Peyer's patch (tissue), 4 donors: ENCODE data around the gene CDHR1. TPM values are rescaled to one million over a fixed set of nuclear protein-coding genes. Genes with fewer than 3 reads are reported as not detected.

Experiments
- DNase-seq, 3 donors: peaks; one replicate each; pipeline ENCODE4 v3.0.0-alpha.2; 2017 to 2019
- H3K27ac ChIP-seq, 4 donors: fragments of 200-600 bp; sonication (generic); one replicate each; pipeline ENCODE4 v1.5.1; 2016 to 2019
- H3K27me3 ChIP-seq, 2 donors: fragments of 200-600 bp; sonication (generic); one replicate each; pipeline ENCODE4 v1.5.1; 2019
- H3K36me3 ChIP-seq, 3 donors: fragments of 200-600 bp; sonication (generic); one replicate each; pipeline ENCODE4 v1.5.1; 2016 to 2019
- H3K4me1 ChIP-seq, 4 donors: fragments of 200-600 bp; sonication (generic); one replicate each; pipeline ENCODE4 v1.5.1; 2016 to 2019
- H3K4me3 ChIP-seq, 4 donors: fragments of 200-600 bp; sonication (generic); 1 replicate in 3 of 4; 2 replicates in 1 of 4; pipeline ENCODE4 v1.5.1; 2016 to 2019; ENCODE audit warnings: mild to moderate bottlenecking in 1 of 4
- H3K9me3 ChIP-seq, 4 donors: fragments of 200-600 bp; sonication (generic); one replicate each; pipeline ENCODE4 v1.5.1; 2016 to 2019; ENCODE audit warnings: mild to moderate bottlenecking in 1 of 4
- POLR2A ChIP-seq, 2 donors: fragments of 450-650 bp; IDR thresholded peaks; one replicate each; pipeline ENCODE4 v1.5.1; 2017; ENCODE audit warnings: antibody characterized with exemption in 2 of 2, mild to moderate bottlenecking in 2 of 2, moderate library complexity in 2 of 2
- total RNA-seq, 4 donors: library from RNA; depleted of rRNA; stranded (reverse); fragments of >200 nt; gene quantifications; one replicate each; pipeline ENCODE4 v1.1.0, GENCODE V29; 2016
- TF ChIP-seq, protein P1 (sequence below), 6 experiments: fragments of 450-650 bp in 4 of 6; fragments of 200-600 bp in 2 of 6; sonication (generic) in 1 of 6; IDR thresholded peaks; one replicate each; pipeline ENCODE4 v1.5.1; 2017 to 2019; ENCODE audit warnings: antibody characterized with exemption in 6 of 6, mild to moderate bottlenecking in 3 of 6, moderate library complexity in 1 of 6

CDHR1 gene
- total RNA-seq, 4 donors from 2014 or later, result 22.6 to 87.0 (median 59.9) TPM

DNA sequence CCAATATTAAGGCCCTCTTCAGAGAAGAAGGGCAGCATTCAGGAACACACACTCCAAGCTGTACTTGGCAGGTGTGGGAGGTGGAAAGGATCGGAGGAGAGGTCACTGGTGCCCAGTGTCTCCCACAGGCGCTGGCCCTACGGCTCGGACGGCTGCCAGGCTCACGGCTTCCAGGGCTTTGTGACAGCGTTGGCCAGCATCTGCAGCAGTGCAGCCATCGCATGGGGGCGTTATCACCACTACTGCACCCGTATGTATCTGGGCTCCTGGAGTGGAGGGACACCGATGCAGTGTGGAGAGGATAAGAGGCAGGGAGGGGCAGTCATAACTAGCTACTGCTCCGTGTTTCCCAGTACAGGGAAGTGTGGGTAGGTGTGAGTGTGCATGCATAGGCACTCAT lies 54.5 kb downstream of the CDHR1 start:
- Histone ChIP-seq H3K4me3 (no peak overlapping the region), H3K27me3 (no peaks in the 10 kb centered on the region), H3K4me1 (no peaks in the 10 kb centered on the region), H3K27ac (no peak overlapping the region), H3K9me3 (no peaks in the 10 kb centered on the region), H3K36me3 (no peaks in the 10 kb centered on the region)
- no peak for DNase-seq
- TF ChIP-seq, protein P1, sequence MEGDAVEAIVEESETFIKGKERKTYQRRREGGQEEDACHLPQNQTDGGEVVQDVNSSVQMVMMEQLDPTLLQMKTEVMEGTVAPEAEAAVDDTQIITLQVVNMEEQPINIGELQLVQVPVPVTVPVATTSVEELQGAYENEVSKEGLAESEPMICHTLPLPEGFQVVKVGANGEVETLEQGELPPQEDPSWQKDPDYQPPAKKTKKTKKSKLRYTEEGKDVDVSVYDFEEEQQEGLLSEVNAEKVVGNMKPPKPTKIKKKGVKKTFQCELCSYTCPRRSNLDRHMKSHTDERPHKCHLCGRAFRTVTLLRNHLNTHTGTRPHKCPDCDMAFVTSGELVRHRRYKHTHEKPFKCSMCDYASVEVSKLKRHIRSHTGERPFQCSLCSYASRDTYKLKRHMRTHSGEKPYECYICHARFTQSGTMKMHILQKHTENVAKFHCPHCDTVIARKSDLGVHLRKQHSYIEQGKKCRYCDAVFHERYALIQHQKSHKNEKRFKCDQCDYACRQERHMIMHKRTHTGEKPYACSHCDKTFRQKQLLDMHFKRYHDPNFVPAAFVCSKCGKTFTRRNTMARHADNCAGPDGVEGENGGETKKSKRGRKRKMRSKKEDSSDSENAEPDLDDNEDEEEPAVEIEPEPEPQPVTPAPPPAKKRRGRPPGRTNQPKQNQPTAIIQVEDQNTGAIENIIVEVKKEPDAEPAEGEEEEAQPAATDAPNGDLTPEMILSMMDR (IDR thresholded peaks at IDR 0.05), result no peak
- TF ChIP-seq POLR2A (IDR thresholded peaks at IDR 0.05), result no peak

DNA sequence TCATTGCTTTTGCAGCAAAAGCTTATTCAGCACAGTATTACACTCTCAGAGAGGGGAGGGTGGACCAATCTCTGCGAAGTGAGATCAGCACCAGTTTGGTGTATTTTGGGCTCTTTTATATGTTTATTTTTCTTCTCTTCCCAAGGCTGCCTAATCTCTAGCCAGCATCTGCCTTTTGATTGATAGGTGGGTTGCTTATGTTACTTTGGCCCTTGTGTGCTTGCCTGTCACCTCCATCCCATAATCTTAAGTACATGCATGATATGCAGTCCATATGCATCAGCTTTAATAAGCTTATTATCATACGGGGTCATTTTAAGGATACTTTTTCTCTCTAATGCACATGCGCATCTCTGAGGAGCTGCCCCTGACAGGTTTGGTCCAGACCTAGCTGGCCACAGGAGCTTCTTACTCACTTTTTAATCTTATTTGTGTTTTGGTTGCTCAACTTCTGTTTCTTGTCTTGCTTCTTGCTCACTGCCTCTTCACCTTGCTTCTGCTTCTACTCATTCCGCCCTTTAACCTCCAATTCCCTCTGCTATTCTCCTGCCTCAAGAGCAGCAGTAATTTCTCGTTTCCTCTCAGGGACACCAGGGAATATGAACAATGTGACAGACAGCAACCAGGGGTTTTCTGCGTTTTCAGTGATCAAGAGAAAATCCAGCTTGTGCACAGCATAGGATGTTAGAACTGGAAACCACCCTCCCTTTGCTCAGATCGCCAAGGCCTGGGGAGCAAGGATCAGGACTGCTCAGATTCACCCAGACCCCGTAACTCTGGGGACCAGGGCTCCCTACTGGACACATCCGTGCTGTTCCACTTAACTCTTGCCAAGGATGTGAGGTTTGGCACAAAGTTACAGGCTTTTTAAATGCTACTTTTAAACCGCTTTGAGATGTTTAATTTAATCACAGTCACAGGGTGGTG lies 60.5 kb downstream of the CDHR1 start:
- H3K4me3 ChIP-seq, result no peak overlapping the region
- no peak for TF ChIP-seq POLR2A (IDR thresholded peaks at IDR 0.05)
- TF ChIP-seq, protein P1 (IDR thresholded peaks at IDR 0.05), result no peak
- no peak overlapping the region for H3K27ac ChIP-seq
- no peak for DNase-seq
- H3K27me3 ChIP-seq, result no peaks in the 10 kb centered on the region
- H3K4me1 ChIP-seq, result no peaks in the 10 kb centered on the region
- H3K9me3 ChIP-seq, result no peaks in the 10 kb centered on the region
- no peaks in the 10 kb centered on the region for H3K36me3 ChIP-seq

DNA sequence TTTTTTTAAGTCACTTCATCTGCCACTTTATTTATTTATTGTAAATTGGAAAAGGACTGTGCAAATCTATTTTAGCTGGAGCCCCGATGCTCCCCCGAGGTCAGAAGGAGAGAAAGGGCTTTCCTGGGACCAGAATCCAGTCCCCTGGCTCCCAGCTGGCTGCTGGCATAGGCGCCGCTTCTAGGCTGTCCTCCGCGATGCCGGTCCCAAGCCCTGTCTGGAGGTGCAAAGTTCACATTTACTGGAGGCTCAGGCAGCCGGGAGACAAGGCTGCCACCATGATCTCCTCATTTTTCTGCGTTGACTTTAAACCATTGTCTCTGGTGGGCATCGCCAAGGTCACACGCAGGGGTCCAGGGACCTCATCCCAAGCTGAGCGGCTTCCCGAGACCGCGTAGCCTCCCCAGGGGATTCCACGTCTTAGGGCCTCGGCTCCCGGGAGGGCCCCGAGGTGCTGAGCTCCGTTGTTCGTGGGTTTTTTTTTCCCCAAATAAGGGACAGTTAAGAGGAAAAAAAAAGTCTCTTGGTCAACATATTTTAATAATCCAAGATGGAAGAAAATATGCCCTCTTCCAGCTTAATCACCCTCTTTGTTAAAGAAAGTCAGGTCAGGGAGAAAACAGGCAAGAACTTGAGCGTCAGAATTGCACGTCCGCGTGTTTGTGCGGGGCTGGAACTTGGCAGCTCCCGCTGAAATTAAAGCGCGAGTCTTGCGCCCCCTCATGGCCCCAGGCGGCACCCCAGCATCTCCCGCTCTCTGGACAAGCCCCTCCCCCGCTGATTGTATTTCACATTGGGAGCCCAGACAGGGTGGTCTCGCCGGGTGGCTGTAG lies 62.4 kb downstream of the CDHR1 start:
- no peak for TF ChIP-seq POLR2A (IDR thresholded peaks at IDR 0.05)
- TF ChIP-seq, protein P1 (IDR thresholded peaks at IDR 0.05), result peak in 4 of 6 experiments; percentile 39 to 49 (median 41)
- H3K36me3 ChIP-seq, result no peaks in the 10 kb centered on the region
- H3K4me1 ChIP-seq, result no peaks in the 10 kb centered on the region
- DNase-seq, result peak in 2 of 3 donors; percentile 61 to 64
- H3K27me3 ChIP-seq, result no peaks in the 10 kb centered on the region
- no peak overlapping the region for H3K4me3 ChIP-seq
- no peak overlapping the region for H3K27ac ChIP-seq
- no peaks in the 10 kb centered on the region for H3K9me3 ChIP-seq

DNA sequence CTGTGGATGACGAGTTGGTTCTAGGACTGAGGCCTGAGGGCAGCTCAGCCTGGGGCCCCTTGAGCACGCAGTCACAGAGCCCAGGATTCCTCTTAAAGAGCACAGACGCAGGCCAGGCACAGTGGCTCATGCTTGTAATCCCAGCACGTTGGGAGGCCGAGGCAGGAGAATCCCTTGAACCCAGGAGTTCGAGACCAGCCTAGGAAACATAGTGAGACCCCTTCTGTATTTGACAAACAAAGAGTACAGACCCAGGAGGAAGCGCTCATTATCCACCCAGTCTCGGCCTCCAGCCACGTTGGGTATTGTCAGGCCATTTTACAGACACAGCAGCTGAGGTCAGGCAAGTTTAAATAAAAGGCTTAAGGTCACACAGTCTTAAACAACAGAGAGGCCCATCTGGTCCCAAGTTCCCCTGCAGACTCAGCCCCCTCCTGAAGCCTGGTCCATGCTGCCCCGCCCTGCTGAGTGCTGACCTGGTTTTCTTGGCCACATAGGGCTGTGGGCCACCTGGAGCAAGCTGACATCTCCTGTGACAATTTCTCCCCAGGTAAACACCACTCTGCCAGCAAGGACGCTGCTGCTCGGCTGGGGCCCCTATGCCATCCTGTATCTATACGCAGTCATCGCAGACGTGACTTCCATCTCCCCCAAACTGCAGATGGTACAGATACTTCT lies 63.1 kb downstream of the CDHR1 start:
- Histone ChIP-seq H3K27me3 (no peaks in the 10 kb centered on the region), H3K36me3 (no peaks in the 10 kb centered on the region), H3K4me3 (no peak overlapping the region), H3K27ac (no peak overlapping the region), H3K4me1 (no peaks in the 10 kb centered on the region), H3K9me3 (no peaks in the 10 kb centered on the region)
- TF ChIP-seq POLR2A (IDR thresholded peaks at IDR 0.05), result no peak
- no peak for DNase-seq

DNA sequence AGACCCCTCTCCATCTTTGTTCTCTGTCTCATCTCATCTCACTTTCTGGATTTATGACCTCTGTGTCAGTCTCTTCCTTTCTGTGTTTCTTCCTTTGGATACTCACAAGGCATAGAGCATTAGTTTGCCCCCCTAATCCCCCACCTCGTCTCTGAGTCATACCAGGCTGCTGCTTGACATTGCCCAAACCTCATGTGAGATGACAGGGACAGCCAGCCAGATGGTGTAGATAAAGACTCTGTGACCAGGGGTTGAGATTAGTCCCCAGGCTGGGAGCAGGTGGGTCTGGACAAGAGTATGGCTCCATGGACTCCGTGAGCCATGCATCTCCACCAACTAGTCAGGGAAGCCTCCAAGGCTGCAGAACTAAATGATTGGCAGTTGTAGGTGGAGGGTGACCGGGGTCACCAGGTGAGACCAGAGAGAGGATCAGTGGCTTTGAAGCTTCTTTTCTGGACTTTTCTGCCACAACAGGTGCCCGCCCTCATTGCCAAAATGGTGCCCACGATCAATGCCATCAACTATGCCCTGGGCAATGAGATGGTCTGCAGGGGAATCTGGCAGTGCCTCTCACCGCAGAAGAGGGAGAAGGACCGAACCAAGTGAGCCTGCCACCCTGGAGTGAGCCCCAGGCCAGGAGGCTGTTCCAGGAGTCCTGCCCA lies 63.8 kb downstream of the CDHR1 start:
- Histone ChIP-seq H3K36me3 (no peaks in the 10 kb centered on the region), H3K27ac (no peak overlapping the region), H3K9me3 (no peaks in the 10 kb centered on the region), H3K4me1 (no peaks in the 10 kb centered on the region), H3K4me3 (no peak overlapping the region), H3K27me3 (no peaks in the 10 kb centered on the region)
- TF ChIP-seq POLR2A (IDR thresholded peaks at IDR 0.05), result no peak
- TF ChIP-seq, protein P1 (IDR thresholded peaks at IDR 0.05), result no peak
- DNase-seq, result no peak
